Measurements from ENCODE around the gene YPEL4.

YPEL4 gene

DNA sequence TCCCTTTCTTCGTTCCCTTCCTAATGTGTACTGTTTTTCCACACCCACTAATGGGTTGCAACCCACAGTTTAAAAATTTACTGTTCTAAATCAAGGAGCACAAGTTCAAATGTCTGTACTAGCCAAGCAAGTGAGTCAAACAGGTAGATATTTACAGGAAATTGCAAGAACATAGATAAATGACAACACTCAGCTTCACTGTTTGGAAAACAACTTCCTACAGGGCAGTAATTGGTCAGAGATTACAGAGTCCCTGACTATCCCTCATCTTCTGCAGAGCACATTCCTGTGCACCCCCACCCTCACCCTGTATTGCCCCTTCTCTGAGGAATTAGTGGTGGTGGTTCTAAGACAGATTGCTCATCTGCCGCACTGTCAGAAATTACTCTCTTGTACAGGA, 50.3 kb downstream of the YPEL4 start:
- DNase-seq (ENCODE audit: low read depth, low spot score): no peak
- H3K4me3 ChIP-seq (ENCODE audit: low read length): no peak overlapping the region

DNA sequence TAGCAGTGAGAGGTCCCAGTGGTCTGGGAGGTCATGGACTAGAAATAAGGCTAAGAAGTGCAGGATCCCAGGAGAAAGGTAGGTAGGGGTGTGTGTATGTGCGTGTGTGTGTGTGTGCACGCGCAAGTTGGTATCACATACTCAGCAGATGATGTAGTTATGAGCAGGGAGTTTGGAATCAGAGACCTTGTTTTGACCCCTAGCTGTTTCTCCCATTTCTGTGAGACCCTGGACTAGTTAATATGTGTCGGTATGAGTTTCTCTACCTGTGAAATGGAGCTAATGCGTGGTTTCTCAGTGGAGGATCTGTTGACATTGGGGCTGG, 50.9 kb downstream of the YPEL4 start:
- H3K4me3 ChIP-seq (ENCODE audit: low read length): no peak overlapping the region
- no peak for DNase-seq (ENCODE audit: low read depth, low spot score)

DNA sequence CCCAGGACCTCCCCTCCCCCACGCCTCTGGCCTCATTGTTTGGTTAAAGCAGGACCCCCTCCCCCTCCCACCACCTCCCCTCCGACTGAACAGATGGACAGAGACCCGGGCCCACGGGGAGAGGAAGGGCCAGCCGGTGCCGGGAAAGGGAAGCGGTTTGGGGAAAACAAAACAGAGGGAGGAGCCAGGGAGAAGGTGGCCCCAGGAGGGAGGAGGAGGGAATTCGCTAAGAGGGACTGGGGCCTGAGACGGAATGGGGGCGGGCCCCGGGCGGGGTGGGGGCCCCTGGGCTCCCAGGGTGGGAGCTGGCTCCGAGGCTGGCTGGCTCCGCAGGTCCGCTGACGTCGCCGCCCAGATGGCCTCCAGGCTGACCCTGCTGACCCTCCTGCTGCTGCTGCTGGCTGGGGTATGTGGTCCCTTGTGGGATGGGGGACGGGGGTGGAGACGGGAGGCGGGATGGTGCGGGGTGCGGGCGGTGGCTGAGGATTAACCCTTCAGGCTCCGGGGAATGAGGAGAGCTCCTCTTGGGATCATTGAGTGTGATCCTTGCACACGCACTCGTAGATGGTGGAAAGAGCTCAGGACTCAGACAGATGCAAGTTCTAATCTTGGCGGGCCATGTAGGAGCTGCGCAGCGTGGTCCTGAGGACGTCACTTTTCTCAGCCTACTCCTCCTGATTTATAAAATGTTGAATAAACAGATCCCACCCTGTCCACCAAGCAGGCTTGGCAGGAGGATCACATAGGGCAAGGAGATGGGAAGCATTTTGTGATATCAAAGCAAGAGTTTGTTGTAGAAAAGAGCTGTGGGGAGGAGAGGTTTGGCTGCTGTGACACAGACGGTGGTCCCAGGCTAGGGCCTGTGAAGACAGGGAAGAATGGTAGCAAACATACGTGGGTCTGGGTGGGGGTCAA, 51.5 kb downstream of the YPEL4 start:
- DNase-seq (ENCODE audit: low read depth, low spot score): no peak
- H3K4me3 ChIP-seq (ENCODE audit: low read length): no peak overlapping the region

GRCh38 chr11:57597461-57597915, 52.2 kb downstream of the YPEL4 start, which contains the start of gene SERPING1:
TSS of gene SERPING1 (plus strand) at chr11:57597685. CDS start at chr11:57598271, 586 bp downstream.
- no peak for DNase-seq (ENCODE audit: low read depth, low spot score)
- H3K4me3 ChIP-seq (ENCODE audit: low read length): no peak within 1 kb of the TSS

DNA sequence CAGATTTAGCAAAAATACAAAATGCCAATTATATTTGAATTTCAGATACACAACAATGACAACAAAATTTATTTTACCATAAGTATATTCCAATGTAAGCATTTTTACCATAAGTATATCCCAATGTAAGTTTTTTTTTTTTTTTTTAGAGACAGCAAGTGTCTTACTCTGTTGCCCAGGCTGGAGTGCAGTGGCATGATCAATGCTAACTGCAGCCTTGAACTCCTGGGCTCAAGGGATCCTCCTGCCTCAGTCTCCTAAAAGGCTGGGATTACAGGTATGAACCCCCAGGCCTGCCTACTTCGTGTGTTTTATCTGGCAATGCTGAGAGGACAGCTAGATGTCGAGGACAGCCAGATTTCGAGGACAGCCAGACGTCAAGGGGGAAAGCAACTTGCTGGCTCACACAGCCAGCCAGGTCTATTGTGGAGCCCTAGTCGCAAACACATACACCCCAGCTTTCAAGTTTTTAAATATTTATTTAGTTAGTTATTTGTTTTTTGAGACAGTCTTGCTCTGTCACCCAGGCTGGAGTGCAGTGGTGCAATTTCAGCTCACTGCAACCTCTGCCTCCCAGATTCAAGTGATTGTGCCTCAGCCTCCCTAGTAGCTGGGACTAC, 53.3 kb downstream of the YPEL4 start:
- H3K4me3 ChIP-seq (ENCODE audit: low read length): no peak overlapping the region
- DNase-seq (ENCODE audit: low read depth, low spot score): no peak
